Stomach (tissue), 9 donors: ENCODE data around the gene ZFP92. TPM values are rescaled to one million over a fixed set of nuclear protein-coding genes. Genes with fewer than 3 reads are reported as not detected.

ENCODE experiments used
- DNase-seq, 2 donors: peaks; one replicate each; pipeline versions ENCODE4 v3.0.0 to v3.0.0-alpha.2; 2013 to 2019
- H3K27ac ChIP-seq, 5 donors: fragments of 200-600 bp in 4 of 5; sonication (generic) in 4 of 5; one replicate each; pipeline ENCODE4 v1.5.1; 2013 to 2019; ENCODE audit warnings: mild to moderate bottlenecking in 1 of 5, moderate library complexity in 1 of 5
- H3K27me3 ChIP-seq, 3 donors: fragments of 200-600 bp; sonication (generic); one replicate each; pipeline ENCODE4 v1.5.1; 2017 to 2019; ENCODE audit warnings: mixed run types in 1 of 3
- H3K36me3 ChIP-seq, 4 donors: fragments of 200-600 bp; sonication (generic); 1 replicate in 3 of 4; 2 replicates in 1 of 4; pipeline ENCODE4 v1.5.1; 2016 to 2019
- H3K4me1 ChIP-seq, 4 donors: fragments of 200-600 bp; sonication (generic); one replicate each; pipeline ENCODE4 v1.5.1; 2016 to 2019
- H3K4me3 ChIP-seq, 4 donors: fragments of 200-600 bp; sonication (generic) in 3 of 4; one replicate each; pipeline ENCODE4 v1.5.1; 2016 to 2019; ENCODE audit warnings: mild to moderate bottlenecking in 1 of 4
- H3K9me3 ChIP-seq, 4 donors: fragments of 200-600 bp; sonication (generic); one replicate each; pipeline ENCODE4 v1.5.1; 2016 to 2019
- EP300 ChIP-seq: sonication (generic); formaldehyde crosslinking; IDR thresholded peaks from one replicate; pipeline ENCODE4 v1.6.1; 2017; ENCODE audit warnings: antibody characterized with exemption
- POLR2A ChIP-seq, 4 donors: fragments of 450-650 bp; IDR thresholded peaks; one replicate each; pipeline ENCODE4 v1.6.1; 2016; ENCODE audit warnings: antibody characterized with exemption in 4 of 4, control low read depth in 2 of 4, mild to moderate bottlenecking in 1 of 4, moderate library complexity in 1 of 4
- POLR2AphosphoS5 ChIP-seq, 3 donors: sonication (generic); formaldehyde crosslinking; IDR thresholded peaks; one replicate each; pipeline ENCODE4 v1.6.1; 2016; ENCODE audit warnings: antibody characterized with exemption in 3 of 3
- WGBS, 5 donors: extraction: QIAGEN DNeasy Blood & Tissue Kit in 3 of 5; methylation state at CpG; one replicate each; pipeline versions ENCODE4 v1.1.5 to v1.1.7; 2013 to 2018; 5-methylcytosine and 5-hydroxymethylcytosine counted together
- intact Hi-C: fragments of 100-400 bp; cut with DNase I; formaldehyde crosslinking; loops from one replicate; pipeline ENCODE4 v1.15.1; 2023; ENCODE audit warnings: low total_unique reads
- polyA plus RNA-seq, 3 donors: library from polyadenylated mRNA; stranded (reverse); fragments of 200-250 nt; gene quantifications; one replicate each; pipeline ENCODE4 v1.2.3, GENCODE V29; 2013
- total RNA-seq, 5 donors: library from RNA; depleted of rRNA; stranded (reverse); fragments of >200 nt; gene quantifications; one replicate each; pipeline versions ENCODE4 v1.1.0 to v1.2.3, GENCODE V29; 2014 to 2016
- TF ChIP-seq, protein P1 (sequence below), 7 experiments: fragments of 450-650 bp in 4 of 7; fragments of 200-600 bp in 3 of 7; sonication (generic) in 3 of 7; IDR thresholded peaks; one replicate each; pipeline ENCODE4 v1.5.1; 2016 to 2019; ENCODE audit warnings: antibody characterized with exemption in 7 of 7, control low read depth in 2 of 7, mild to moderate bottlenecking in 1 of 7
- donor health status: healthy with polysubstance abuse.
- donor health status: Bipolar disorder and iron deficiency.
- donor health status: healthy.

ZFP92 gene
- total and polyA plus RNA-seq, 8 donors: under 0.01 to 0.92 (median 0.31) TPM; not detected in 3

DNA sequence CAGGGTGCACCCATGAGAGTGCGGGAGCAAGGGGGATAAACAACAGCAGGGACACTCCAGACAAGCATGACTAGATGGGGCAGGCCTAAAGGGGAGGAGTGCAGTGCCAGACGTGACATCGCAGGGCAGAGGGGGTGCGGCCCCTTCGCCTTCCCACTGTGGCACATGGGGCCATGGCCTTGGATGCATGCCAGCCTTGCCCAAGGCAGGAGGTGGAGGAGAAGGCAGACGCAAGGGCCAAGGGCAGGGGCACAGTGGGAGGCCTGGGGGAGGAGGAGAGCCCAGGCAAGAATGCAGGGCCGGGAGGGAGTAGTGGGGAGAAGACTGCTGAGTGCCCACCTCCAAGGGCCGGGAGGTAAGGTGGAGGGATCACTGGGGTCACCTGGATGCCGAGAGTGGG, 31.8 kb upstream of the ZFP92 start:
- TF ChIP-seq, protein P1, sequence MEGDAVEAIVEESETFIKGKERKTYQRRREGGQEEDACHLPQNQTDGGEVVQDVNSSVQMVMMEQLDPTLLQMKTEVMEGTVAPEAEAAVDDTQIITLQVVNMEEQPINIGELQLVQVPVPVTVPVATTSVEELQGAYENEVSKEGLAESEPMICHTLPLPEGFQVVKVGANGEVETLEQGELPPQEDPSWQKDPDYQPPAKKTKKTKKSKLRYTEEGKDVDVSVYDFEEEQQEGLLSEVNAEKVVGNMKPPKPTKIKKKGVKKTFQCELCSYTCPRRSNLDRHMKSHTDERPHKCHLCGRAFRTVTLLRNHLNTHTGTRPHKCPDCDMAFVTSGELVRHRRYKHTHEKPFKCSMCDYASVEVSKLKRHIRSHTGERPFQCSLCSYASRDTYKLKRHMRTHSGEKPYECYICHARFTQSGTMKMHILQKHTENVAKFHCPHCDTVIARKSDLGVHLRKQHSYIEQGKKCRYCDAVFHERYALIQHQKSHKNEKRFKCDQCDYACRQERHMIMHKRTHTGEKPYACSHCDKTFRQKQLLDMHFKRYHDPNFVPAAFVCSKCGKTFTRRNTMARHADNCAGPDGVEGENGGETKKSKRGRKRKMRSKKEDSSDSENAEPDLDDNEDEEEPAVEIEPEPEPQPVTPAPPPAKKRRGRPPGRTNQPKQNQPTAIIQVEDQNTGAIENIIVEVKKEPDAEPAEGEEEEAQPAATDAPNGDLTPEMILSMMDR (IDR thresholded peaks at IDR 0.05): no peak
- no peak for TF ChIP-seq EP300
- TF ChIP-seq POLR2A (IDR thresholded peaks at IDR 0.05): no peak
- TF ChIP-seq POLR2AphosphoS5 (IDR thresholded peaks at IDR 0.05): no peak
- H3K36me3 ChIP-seq: no peaks in the 10 kb centered on the region
- no peak overlapping the region for H3K4me3 ChIP-seq
- DNase-seq: no peak
- 72 to 90% (median 79%) methylated on average over 2 to 9 of the region's 9 CpGs for WGBS, 5 donors
- peaks cover 0 to 4% (median 0%) of the 10 kb centered on the region in 4 donors for H3K4me1 ChIP-seq
- H3K27me3 ChIP-seq: peaks cover 0 to 5% (median 0%) of the 10 kb centered on the region in 3 donors
- intact Hi-C loops: no loop called here
- peaks cover 0 to 26% (median 11%) of the 10 kb centered on the region in 4 donors for H3K9me3 ChIP-seq
- H3K27ac ChIP-seq: no peak overlapping the region

- 73 to 87% (median 78%) methylated on average over 10 to 13 of the region's 13 CpGs for WGBS, 5 donors
- no peak overlapping the region for H3K4me3 ChIP-seq
- DNase-seq: no peak
- H3K36me3 ChIP-seq: no peaks in the 10 kb centered on the region
- no peak overlapping the region for H3K27ac ChIP-seq
- no peak for TF ChIP-seq EP300
- TF ChIP-seq, protein P1 (IDR thresholded peaks at IDR 0.05): no peak
- TF ChIP-seq POLR2AphosphoS5 (IDR thresholded peaks at IDR 0.05): no peak
- no peak for TF ChIP-seq POLR2A (IDR thresholded peaks at IDR 0.05)
- H3K4me1 ChIP-seq: peaks cover 0 to 4% (median 0%) of the 10 kb centered on the region in 4 donors
- intact Hi-C loops: no loop called here
- peaks cover 0 to 26% (median 11%) of the 10 kb centered on the region in 4 donors for H3K9me3 ChIP-seq
- H3K27me3 ChIP-seq: peaks cover 0 to 5% (median 0%) of the 10 kb centered on the region in 3 donors
These were observed 31.2 kb upstream of the ZFP92 start for GRCh38 chrX:153379971-153380581.

GRCh38 chrX:153380691-153381090, 30.6 kb upstream of the ZFP92 start:
- TF ChIP-seq, protein P1 (IDR thresholded peaks at IDR 0.05): no peak
- TF ChIP-seq POLR2AphosphoS5 (IDR thresholded peaks at IDR 0.05): no peak
- TF ChIP-seq EP300: no peak
- TF ChIP-seq POLR2A (IDR thresholded peaks at IDR 0.05): no peak
- Histone ChIP-seq H3K4me1 (peaks cover 0 to 4% (median 0%) of the 10 kb centered on the region in 4 donors), H3K36me3 (no peaks in the 10 kb centered on the region), H3K27me3 (peaks cover 0 to 2% (median 0%) of the 10 kb centered on the region in 3 donors), H3K27ac (no peak overlapping the region), H3K9me3 (peaks cover 0 to 26% (median 9%) of the 10 kb centered on the region in 4 donors), H3K4me3 (no peak overlapping the region)
- 70 to 80% (median 78%) methylated on average over 6 to 9 of the region's 9 CpGs for WGBS, 5 donors
- no peak for DNase-seq
- intact Hi-C loops: no loop called here

DNA sequence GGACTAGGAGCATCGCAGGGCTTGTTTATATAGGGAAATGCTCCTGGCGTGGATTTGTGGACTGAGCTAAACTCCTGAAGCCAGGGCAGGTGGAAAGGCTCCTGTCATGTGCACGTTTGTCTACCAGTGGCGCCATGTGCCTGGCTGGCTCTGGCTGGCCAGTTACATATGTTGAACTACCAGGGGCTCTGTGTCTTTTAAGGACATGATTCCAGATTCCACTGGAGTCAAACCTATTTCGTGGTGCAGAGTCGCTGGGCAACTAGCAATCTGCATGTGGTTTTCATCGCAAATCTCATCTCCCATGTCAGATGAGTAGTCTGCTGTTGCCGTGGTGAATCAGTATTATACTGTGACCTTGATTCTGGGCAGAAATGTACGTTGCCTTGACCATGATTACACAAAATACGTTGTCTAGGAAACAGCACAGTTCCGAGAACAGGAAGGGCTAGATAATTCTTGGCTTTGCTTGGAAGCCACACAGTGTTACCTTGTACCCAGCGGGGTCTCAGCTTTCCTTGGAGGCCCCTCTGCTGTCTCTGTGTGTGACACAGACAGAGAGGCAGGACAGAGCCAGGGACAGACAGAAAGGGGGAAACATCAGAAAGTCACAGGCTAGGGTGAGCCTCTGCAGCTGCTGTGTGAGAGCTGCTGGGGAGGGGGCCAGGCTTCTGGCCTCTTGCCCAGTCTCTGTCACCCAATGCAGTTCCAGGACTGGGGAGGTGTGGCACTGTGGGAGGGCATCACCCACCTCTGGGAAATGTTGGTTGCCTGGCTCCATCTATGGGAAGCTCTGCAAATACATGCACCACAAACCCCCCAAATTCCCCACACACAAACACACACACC, 29.4 kb upstream of the ZFP92 start:
- H3K36me3 ChIP-seq: no peaks in the 10 kb centered on the region
- no peak overlapping the region for H3K4me3 ChIP-seq
- peak in 1 of 2 donors; percentile 89 for DNase-seq
- H3K27me3 ChIP-seq: no peaks in the 10 kb centered on the region
- H3K9me3 ChIP-seq: peaks cover 0 to 18% (median 6%) of the 10 kb centered on the region in 4 donors
- intact Hi-C loops: no loop called here
- H3K4me1 ChIP-seq: peaks cover 0 to 4% (median 0%) of the 10 kb centered on the region in 4 donors
- peak overlapping the region in 3 of 5 donors; percentile 32 to 55 (median 35) for H3K27ac ChIP-seq
- 18 to 51% (median 26%) methylated on average over 7 to 12 of the region's 12 CpGs for WGBS, 5 donors
- no peak for TF ChIP-seq POLR2AphosphoS5 (IDR thresholded peaks at IDR 0.05)
- TF ChIP-seq, protein P1 (IDR thresholded peaks at IDR 0.05): no peak
- TF ChIP-seq EP300: no peak
- TF ChIP-seq POLR2A (IDR thresholded peaks at IDR 0.05): no peak
